Activated CD4-positive, alpha-beta memory T cell treated with anti-CD3 and anti-CD28 coated beads for 36 hours (primary cell): ENCODE results near the gene CNTN4. TPM values are rescaled to one million over a fixed set of nuclear protein-coding genes. Genes with fewer than 3 reads are reported as not detected.

ENCODE experiments used
- CTCF ChIA-PET: fragments of 350-600 bp; sonication (Branson Sonifier 250); formaldehyde crosslinking; loops from one replicate; lab custom pipeline; 2021; ENCODE audit warnings: antibody characterized with exemption, inconsistent platforms; lab: Charles Lee
- POLR2A ChIA-PET: fragments of 350-600 bp; sonication (Branson Sonifier 250); formaldehyde crosslinking; loops from one replicate; lab custom pipeline; 2021; ENCODE audit warnings: antibody characterized with exemption; lab: Charles Lee
- DNase-seq: peaks from one replicate; pipeline ENCODE4 v3.0.0-alpha.2; 2020
- H3K27ac Mint-ChIP-seq: one replicate; pipeline ENCODE4 v1.8.0; 2021; ENCODE audit warnings: mixed read lengths
- H3K27me3 Mint-ChIP-seq: one replicate; pipeline ENCODE4 v1.8.0; 2021; ENCODE audit warnings: mixed read lengths
- H3K36me3 Mint-ChIP-seq: one replicate; pipeline ENCODE4 v1.8.0; 2021; ENCODE audit warnings: mixed read lengths
- H3K4me1 Mint-ChIP-seq: one replicate; pipeline ENCODE4 v1.8.0; 2021; ENCODE audit warnings: low read depth, mixed read lengths
- H3K4me3 Mint-ChIP-seq: one replicate; pipeline ENCODE4 v1.8.0; 2021; ENCODE audit warnings: mild to moderate bottlenecking, mixed read lengths
- H3K9me3 Mint-ChIP-seq: one replicate; pipeline ENCODE4 v1.8.0; 2021; ENCODE audit warnings: mixed read lengths
- intact Hi-C: fragments of 100-400 bp; cut with micrococcal nuclease; formaldehyde crosslinking; loops from one replicate; pipeline ENCODE4 v1.15.1; 2023
- total RNA-seq, 2 experiments: library from RNA; stranded (reverse); gene quantifications; one replicate each; pipeline ENCODE4 v1.2.3, GENCODE V29; 2021

Gene CNTN4
- total RNA-seq, 2 experiments from 2014 or later = not detected

GRCh38 chr3:2851361-2851760 is 752.7 kb downstream of the CNTN4 start:
- intact Hi-C loops = no loop called here
- no peak overlapping the region for H3K27ac Mint-ChIP-seq
- H3K9me3 Mint-ChIP-seq = peaks cover under 1% of the 10 kb centered on the region
- H3K27me3 Mint-ChIP-seq = peaks cover 2% of the 10 kb centered on the region
- POLR2A ChIA-PET = no interaction called here
- peaks cover 13% of the 10 kb centered on the region for H3K4me1 Mint-ChIP-seq
- no peak for DNase-seq
- H3K36me3 Mint-ChIP-seq = no peaks in the 10 kb centered on the region
- CTCF ChIA-PET = no interaction called here
- no peak overlapping the region for H3K4me3 Mint-ChIP-seq

- Mint-ChIP-seq H3K4me1 (peaks cover 13% of the 10 kb centered on the region), H3K9me3 (no peaks in the 10 kb centered on the region), H3K36me3 (no peaks in the 10 kb centered on the region), H3K27me3 (peaks cover 2% of the 10 kb centered on the region), H3K27ac (no peak overlapping the region), H3K4me3 (no peak overlapping the region)
- POLR2A ChIA-PET = no interaction called here
- CTCF ChIA-PET = no interaction called here
- no peak for DNase-seq
- intact Hi-C loops = no loop called here
These were observed 753.2 kb downstream of the CNTN4 start for GRCh38 chr3:2851835-2852234.

GRCh38 chr3:2853651-2854050 is 755.0 kb downstream of the CNTN4 start:
- Mint-ChIP-seq H3K27ac (no peak overlapping the region), H3K4me1 (peaks cover 13% of the 10 kb centered on the region), H3K27me3 (no peaks in the 10 kb centered on the region), H3K36me3 (no peaks in the 10 kb centered on the region), H3K4me3 (no peak overlapping the region), H3K9me3 (no peaks in the 10 kb centered on the region)
- intact Hi-C loops = no loop called here
- ChIA-PET CTCF (no interaction called here), POLR2A (no interaction called here)
- DNase-seq = no peak

- no peak overlapping the region for H3K27ac Mint-ChIP-seq
- no peak for DNase-seq
- no peak overlapping the region for H3K4me3 Mint-ChIP-seq
- H3K9me3 Mint-ChIP-seq = no peaks in the 10 kb centered on the region
- peaks cover 5% of the 10 kb centered on the region for H3K4me1 Mint-ChIP-seq
- POLR2A ChIA-PET = no interaction called here
- no peaks in the 10 kb centered on the region for H3K36me3 Mint-ChIP-seq
- intact Hi-C loops = no loop called here
- CTCF ChIA-PET = interaction anchor here (1.1 kb wide), 1 partner anchor 14 kb away, joined by 3 read pairs; no protein-coding TSS in a partner anchor
- no peaks in the 10 kb centered on the region for H3K27me3 Mint-ChIP-seq
These were observed 757.8 kb downstream of the CNTN4 start for GRCh38 chr3:2856138-2857133.

GRCh38 chr3:2860626-2861025 is 762.0 kb downstream of the CNTN4 start:
- Mint-ChIP-seq H3K9me3 (no peaks in the 10 kb centered on the region), H3K4me3 (no peak overlapping the region), H3K27me3 (peaks cover 1% of the 10 kb centered on the region), H3K27ac (no peak overlapping the region), H3K4me1 (peaks cover 4% of the 10 kb centered on the region), H3K36me3 (no peaks in the 10 kb centered on the region)
- no peak for DNase-seq
- intact Hi-C loops = no loop called here
- CTCF ChIA-PET = no interaction called here
- POLR2A ChIA-PET = no interaction called here

GRCh38 chr3:2861120-2861519 is 762.5 kb downstream of the CNTN4 start:
- ChIA-PET CTCF (no interaction called here), POLR2A (no interaction called here)
- no peak overlapping the region for H3K4me3 Mint-ChIP-seq
- no peaks in the 10 kb centered on the region for H3K36me3 Mint-ChIP-seq
- H3K9me3 Mint-ChIP-seq = no peaks in the 10 kb centered on the region
- no peak overlapping the region for H3K27ac Mint-ChIP-seq
- H3K27me3 Mint-ChIP-seq = peaks cover 1% of the 10 kb centered on the region
- H3K4me1 Mint-ChIP-seq = peaks cover 2% of the 10 kb centered on the region
- intact Hi-C loops = no loop called here
- no peak for DNase-seq

- POLR2A ChIA-PET = no interaction called here
- H3K4me3 Mint-ChIP-seq = no peak overlapping the region
- CTCF ChIA-PET = interaction anchor here (0.6 kb wide), 1 partner anchor 14 kb away, joined by 4 read pairs; no protein-coding TSS in a partner anchor
These were observed 763.3 kb downstream of the CNTN4 start for GRCh38 chr3:2861920-2862319.

GRCh38 chr3:2862366-2862765 is 763.7 kb downstream of the CNTN4 start:
- peaks cover 1% of the 10 kb centered on the region for H3K27me3 Mint-ChIP-seq
- ChIA-PET CTCF (no interaction called here), POLR2A (no interaction called here)
- intact Hi-C loops = no loop called here
- H3K4me1 Mint-ChIP-seq = no peaks in the 10 kb centered on the region
- no peaks in the 10 kb centered on the region for H3K9me3 Mint-ChIP-seq
- H3K4me3 Mint-ChIP-seq = no peak overlapping the region
- no peak for DNase-seq
- H3K36me3 Mint-ChIP-seq = no peaks in the 10 kb centered on the region
- no peak overlapping the region for H3K27ac Mint-ChIP-seq

More at GRCh38 chr3:2861920-2862319, 763.3 kb downstream of the CNTN4 start:
- peaks cover 1% of the 10 kb centered on the region for H3K27me3 Mint-ChIP-seq
- no peaks in the 10 kb centered on the region for H3K36me3 Mint-ChIP-seq
- intact Hi-C loops = no loop called here
- H3K9me3 Mint-ChIP-seq = no peaks in the 10 kb centered on the region
- DNase-seq = no peak
- no peaks in the 10 kb centered on the region for H3K4me1 Mint-ChIP-seq
- H3K27ac Mint-ChIP-seq = no peak overlapping the region

GRCh38 chr3:2863127-2863526 is 764.5 kb downstream of the CNTN4 start:
- peaks cover 4% of the 10 kb centered on the region for H3K27me3 Mint-ChIP-seq
- CTCF ChIA-PET = no interaction called here
- intact Hi-C loops = no loop called here
- H3K4me3 Mint-ChIP-seq = no peak overlapping the region
- POLR2A ChIA-PET = no interaction called here
- no peaks in the 10 kb centered on the region for H3K36me3 Mint-ChIP-seq
- no peak for DNase-seq
- no peaks in the 10 kb centered on the region for H3K9me3 Mint-ChIP-seq
- H3K4me1 Mint-ChIP-seq = no peaks in the 10 kb centered on the region
- H3K27ac Mint-ChIP-seq = no peak overlapping the region

- intact Hi-C loops = no loop called here
- Mint-ChIP-seq H3K27ac (no peak overlapping the region), H3K9me3 (no peaks in the 10 kb centered on the region), H3K4me1 (no peaks in the 10 kb centered on the region), H3K4me3 (no peak overlapping the region), H3K27me3 (peaks cover 10% of the 10 kb centered on the region), H3K36me3 (no peaks in the 10 kb centered on the region)
- CTCF ChIA-PET = no interaction called here
- POLR2A ChIA-PET = no interaction called here
- DNase-seq = no peak
These were observed 771.2 kb downstream of the CNTN4 start for GRCh38 chr3:2869905-2870304.

GRCh38 chr3:2870724-2871333 is 772.2 kb downstream of the CNTN4 start:
- H3K27me3 Mint-ChIP-seq = peaks cover 10% of the 10 kb centered on the region
- POLR2A ChIA-PET = no interaction called here
- H3K27ac Mint-ChIP-seq = no peak overlapping the region
- intact Hi-C loops = no loop called here
- H3K4me1 Mint-ChIP-seq = no peaks in the 10 kb centered on the region
- CTCF ChIA-PET = no interaction called here
- no peak overlapping the region for H3K4me3 Mint-ChIP-seq
- no peak for DNase-seq
- no peaks in the 10 kb centered on the region for H3K9me3 Mint-ChIP-seq
- H3K36me3 Mint-ChIP-seq = no peaks in the 10 kb centered on the region

GRCh38 chr3:2872884-2873283 is 774.2 kb downstream of the CNTN4 start:
- H3K9me3 Mint-ChIP-seq = no peaks in the 10 kb centered on the region
- intact Hi-C loops = no loop called here

More at GRCh38 chr3:2872884-2873283, 774.2 kb downstream of the CNTN4 start:
- no peak for DNase-seq
- Mint-ChIP-seq H3K36me3 (no peaks in the 10 kb centered on the region), H3K4me3 (no peak overlapping the region), H3K27ac (no peak overlapping the region), H3K4me1 (no peaks in the 10 kb centered on the region), H3K27me3 (peaks cover 8% of the 10 kb centered on the region)
- CTCF ChIA-PET = no interaction called here
- POLR2A ChIA-PET = no interaction called here
